GM19324 (cell line): ENCODE measurements around the gene PTPRM.

ENCODE experiments used
- ATAC-seq: cut with Tn5 transposase; IDR thresholded peaks from one replicate; pipeline ENCODE4 v1.9.1; 2021; ENCODE audit warnings: mild to moderate bottlenecking, moderate library complexity; ENCODE audit not compliant: unreplicated experiment, low FRiP score

Gene PTPRM

GRCh38 chr18:7878265-7879211 is 311.4 kb downstream of the PTPRM start:
- no peak for ATAC-seq

GRCh38 chr18:7879717-7880116 is 312.6 kb downstream of the PTPRM start:
- ATAC-seq: no peak

GRCh38 chr18:7885865-7886264 is 318.7 kb downstream of the PTPRM start:
- ATAC-seq: no peak

GRCh38 chr18:7886436-7886835 is 319.3 kb downstream of the PTPRM start:
- no peak for ATAC-seq

GRCh38 chr18:7889515-7889914 is 322.4 kb downstream of the PTPRM start:
- no peak for ATAC-seq

GRCh38 chr18:7890075-7890474 is 323.0 kb downstream of the PTPRM start:
- no peak for ATAC-seq

- ATAC-seq: no peak
Measured at GRCh38 chr18:7892556-7892955, 325.4 kb downstream of the PTPRM start.

- no peak for ATAC-seq
Measured at GRCh38 chr18:7894592-7894991, 327.5 kb downstream of the PTPRM start.

- ATAC-seq: no peak
Measured at GRCh38 chr18:7895346-7895745, 328.2 kb downstream of the PTPRM start.

GRCh38 chr18:7896161-7896560 is 329.0 kb downstream of the PTPRM start:
- no peak for ATAC-seq

GRCh38 chr18:7896805-7897518 is 329.8 kb downstream of the PTPRM start:
- ATAC-seq: no peak

GRCh38 chr18:7898181-7898580 is 331.1 kb downstream of the PTPRM start:
- ATAC-seq: no peak

- no peak for ATAC-seq
Measured at GRCh38 chr18:7899078-7899477, 332.0 kb downstream of the PTPRM start.

- no peak for ATAC-seq
Measured at GRCh38 chr18:7900091-7900490, 333.0 kb downstream of the PTPRM start.

- ATAC-seq: no peak
Measured at GRCh38 chr18:7901657-7902056, 334.5 kb downstream of the PTPRM start.

- no peak for ATAC-seq
Measured at GRCh38 chr18:7902399-7902839, 335.3 kb downstream of the PTPRM start.

GRCh38 chr18:7904529-7904928 is 337.4 kb downstream of the PTPRM start:
- no peak for ATAC-seq

- ATAC-seq: no peak
Measured at GRCh38 chr18:7908681-7909299, 341.7 kb downstream of the PTPRM start.

GRCh38 chr18:7914834-7915670 is 347.9 kb downstream of the PTPRM start:
- ATAC-seq: no peak

GRCh38 chr18:7918701-7919100 is 351.6 kb downstream of the PTPRM start:
- no peak for ATAC-seq
